GM18907 (cell line): Measurements from ENCODE around the gene GSTO2.

Experiments
- ATAC-seq: cut with Tn5 transposase; IDR thresholded peaks from one replicate; pipeline ENCODE4 v1.9.1; 2021; ENCODE audit warnings: mild to moderate bottlenecking, moderate library complexity; ENCODE audit not compliant: unreplicated experiment

GSTO2 gene

GRCh38 chr10:104279550-104280259, 10.7 kb downstream of the GSTO2 start:
- ATAC-seq: no peak

- ATAC-seq: no peak
Measured at GRCh38 chr10:104281694-104282093, 12.7 kb downstream of the GSTO2 start.

GRCh38 chr10:104284846-104285245, 15.9 kb downstream of the GSTO2 start:
- ATAC-seq: no peak

- no peak for ATAC-seq
Measured at GRCh38 chr10:104286939-104287338, 18.0 kb downstream of the GSTO2 start.

DNA sequence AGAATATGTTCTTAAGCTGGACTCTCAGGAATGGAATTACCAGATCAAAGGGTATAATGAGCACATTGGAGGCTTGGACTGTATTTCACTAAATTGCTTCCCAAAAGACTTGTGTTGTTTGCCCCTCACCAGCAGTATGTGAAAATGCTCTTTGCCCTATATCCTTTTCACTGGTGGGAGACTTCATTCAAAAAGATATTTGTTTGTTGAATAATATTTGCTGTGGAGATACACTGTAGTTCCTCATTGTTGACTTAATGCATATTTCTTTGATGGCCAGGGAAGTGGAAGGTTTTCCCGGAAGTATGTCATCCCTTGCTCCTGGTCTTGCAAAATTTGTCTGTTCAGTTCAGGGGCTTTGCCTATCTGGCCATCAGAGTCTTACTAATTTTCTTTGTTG, 19.4 kb downstream of the GSTO2 start:
- no peak for ATAC-seq

GRCh38 chr10:104291439-104291951, 22.5 kb downstream of the GSTO2 start:
- ATAC-seq: peak; percentile 99

DNA sequence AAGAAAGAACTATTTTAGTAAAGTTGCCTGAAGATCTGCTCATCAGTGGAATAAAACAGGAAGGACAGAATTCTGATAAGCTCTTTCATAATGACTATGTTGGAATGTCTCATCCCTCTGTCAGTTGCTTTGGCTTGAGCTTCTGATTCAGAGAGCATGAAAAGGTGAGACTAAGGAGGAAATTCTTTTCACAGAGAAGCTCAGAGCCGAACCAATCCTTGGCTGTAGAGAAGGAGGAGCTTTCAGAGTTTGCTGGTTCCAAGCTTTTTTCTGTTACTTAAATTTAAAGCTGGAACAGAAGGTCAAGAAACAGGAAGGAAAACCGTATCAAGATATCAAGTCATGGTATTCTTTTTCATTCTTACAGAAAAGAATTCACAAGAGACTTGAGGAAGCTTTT, 24.0 kb downstream of the GSTO2 start:
- no peak for ATAC-seq

- no peak for ATAC-seq
Measured at GRCh38 chr10:104293781-104294321, 24.9 kb downstream of the GSTO2 start.

- no peak for ATAC-seq
Measured at GRCh38 chr10:104296687-104297436, 27.9 kb downstream of the GSTO2 start.

DNA sequence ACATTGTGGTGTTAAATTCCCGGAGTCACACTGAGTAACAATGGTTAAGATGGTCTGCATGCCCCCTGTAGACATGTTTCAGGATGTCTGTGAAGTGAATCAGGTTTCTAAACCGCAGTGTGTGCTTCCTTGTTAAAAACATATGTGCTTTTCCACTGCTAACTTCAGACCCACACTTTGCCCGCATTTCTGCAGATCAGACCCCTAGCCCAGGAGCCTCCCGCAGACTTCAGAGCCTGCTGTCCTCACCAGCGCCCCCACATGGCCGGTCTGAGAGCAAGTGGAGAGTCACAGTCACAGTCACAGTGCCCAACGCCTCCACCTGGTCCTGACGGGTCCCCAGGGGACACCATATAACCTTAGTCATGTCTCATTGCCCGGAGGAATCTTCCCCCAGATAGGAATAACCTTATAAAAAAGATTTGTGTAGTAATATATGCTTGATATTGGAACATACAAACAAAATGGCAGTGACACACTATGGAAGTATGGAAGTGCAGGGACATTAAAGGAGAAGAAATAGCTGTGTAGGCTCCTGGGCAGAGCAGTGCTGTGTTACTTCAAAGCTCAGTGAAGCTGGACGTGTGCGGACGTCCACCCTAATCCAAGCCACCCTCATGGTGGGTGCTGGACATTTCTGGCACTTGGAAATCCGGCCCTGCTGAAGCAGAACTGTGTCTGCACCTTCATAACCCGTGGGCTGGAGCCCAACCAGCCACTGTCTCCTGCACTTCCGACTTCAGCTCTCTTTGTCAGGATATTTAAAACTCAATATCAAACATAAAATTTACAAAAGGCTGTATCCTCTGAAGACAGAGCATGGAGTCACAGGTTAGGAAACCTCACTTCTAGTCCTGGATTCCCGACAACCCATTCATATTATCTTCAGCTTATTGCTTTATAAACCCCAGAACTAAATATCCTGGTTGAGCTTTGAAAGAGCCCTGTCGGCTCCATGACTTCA, 29.0 kb downstream of the GSTO2 start:
- ATAC-seq: no peak

GRCh38 chr10:104299031-104299904, 30.3 kb downstream of the GSTO2 start:
- ATAC-seq: no peak

- ATAC-seq: no peak
Measured at GRCh38 chr10:104300002-104300735, 31.2 kb downstream of the GSTO2 start.

DNA sequence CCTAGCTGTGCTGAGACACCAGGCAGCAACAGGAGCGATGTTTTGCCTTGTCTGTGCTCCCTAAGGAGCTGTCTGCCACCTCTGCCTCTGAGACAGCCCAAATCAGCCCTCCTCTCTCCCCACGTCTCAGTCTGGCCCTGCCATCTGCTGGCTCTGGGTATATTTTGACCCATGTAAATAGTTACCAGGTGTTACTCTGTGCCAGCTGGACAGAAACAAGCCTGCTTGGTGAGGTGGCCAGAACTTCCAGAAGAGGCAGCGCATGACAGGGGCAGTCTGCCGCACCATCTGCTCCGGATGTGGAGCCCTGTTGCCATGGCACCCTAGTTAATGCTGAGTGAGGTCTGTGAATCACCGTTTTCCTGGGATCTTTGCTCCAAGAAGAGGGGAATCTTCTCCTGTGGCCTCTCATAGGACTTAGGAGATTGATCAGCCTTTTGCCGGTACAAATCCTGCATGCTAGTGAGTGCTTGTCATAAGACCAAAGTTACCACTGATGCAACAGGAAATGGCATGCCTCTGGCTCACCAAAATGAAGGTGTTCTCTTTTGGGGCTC, 31.8 kb downstream of the GSTO2 start:
- ATAC-seq: no peak

GRCh38 chr10:104301907-104302690, 33.1 kb downstream of the GSTO2 start:
- ATAC-seq: no peak

- ATAC-seq: no peak
Measured at GRCh38 chr10:104303594-104304355, 34.8 kb downstream of the GSTO2 start.

DNA sequence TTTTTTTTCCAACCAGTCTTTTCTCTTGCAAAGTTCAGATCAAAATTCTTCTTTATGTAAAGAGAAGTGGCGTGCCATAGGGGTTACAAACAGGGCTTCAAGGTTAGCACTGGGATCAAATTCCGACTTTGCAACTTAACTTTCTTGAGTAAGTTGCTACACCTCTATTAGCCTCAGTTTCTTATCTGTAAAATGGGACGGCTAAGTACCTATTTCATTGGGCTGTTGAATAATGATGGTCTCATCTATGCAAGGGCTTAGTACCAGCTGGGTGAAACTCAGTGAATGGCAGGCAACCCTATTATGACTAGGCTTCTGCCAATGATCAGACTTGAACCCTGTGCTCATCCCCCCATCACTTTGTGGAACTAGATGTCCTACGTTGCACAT, 35.4 kb downstream of the GSTO2 start:
- no peak for ATAC-seq

GRCh38 chr10:104304927-104305326, 35.9 kb downstream of the GSTO2 start:
- no peak for ATAC-seq
